ENCODE measurements around the gene TATDN2.

GRCh38 chr3:10291641-10292040, 43.4 kb downstream of the TATDN2 start:
- TF ChIP-seq TCF7L2 (IDR thresholded peaks at IDR 0.05; ENCODE audit: low read depth, low read length) (no peak), REST (IDR thresholded peaks at IDR 0.05; ENCODE audit: insufficient read depth in 1 of 2, low read depth in 2 of 2, low read length in 1 of 2) (no peak), CTCF (IDR thresholded peaks at IDR 0.05) (no peak), POLR2AphosphoS5 (IDR thresholded peaks at IDR 0.05; ENCODE audit: low read depth, low read length) (no peak)
